Ecto neural progenitor cell (in vitro differentiated cells): ENCODE results near the gene ABCA13.

Experiments used
- DNase-seq: peaks from one replicate; pipeline ENCODE4 v3.0.0-alpha.2; 2018; ENCODE audit warnings: low spot score

ABCA13 gene

DNA sequence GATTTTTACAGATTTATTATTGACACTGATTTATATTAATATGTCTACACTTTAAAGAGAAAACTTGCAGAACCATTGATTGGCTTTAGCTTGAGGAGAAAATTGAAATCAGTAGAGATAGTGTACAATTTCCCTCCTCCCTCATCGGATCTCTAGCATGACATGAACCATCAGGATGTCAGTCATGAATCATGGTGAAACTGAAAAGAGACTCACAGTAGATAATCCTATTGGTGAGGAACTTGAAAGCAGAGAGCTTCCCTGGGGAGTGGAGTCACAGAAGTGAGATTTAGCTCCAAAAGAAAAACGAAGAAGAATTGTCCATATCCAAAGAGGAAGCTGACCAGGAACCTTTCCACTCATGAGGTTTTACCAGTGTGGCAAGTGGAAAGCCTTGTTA, 346.8 kb downstream of the ABCA13 start:
- no peak for DNase-seq

DNA sequence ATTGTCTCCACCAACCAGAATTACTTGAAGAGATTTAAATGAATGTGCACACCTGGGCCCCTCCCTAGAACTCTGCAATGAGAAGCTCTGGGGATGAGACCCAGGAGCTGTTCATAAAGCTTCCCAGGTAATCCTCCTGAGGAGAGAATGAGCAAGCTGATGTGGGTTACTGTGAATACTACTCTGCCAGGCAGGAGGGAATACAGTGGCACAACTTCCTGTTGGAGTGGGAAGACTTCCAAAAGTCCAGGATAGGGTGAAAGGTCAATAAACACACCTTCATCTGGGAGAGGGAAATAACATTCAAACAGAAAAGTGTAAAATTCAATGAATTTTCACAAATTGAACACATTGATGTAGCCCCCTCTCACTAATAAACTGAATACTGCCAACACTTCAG, 351.4 kb downstream of the ABCA13 start:
- DNase-seq = no peak

DNA sequence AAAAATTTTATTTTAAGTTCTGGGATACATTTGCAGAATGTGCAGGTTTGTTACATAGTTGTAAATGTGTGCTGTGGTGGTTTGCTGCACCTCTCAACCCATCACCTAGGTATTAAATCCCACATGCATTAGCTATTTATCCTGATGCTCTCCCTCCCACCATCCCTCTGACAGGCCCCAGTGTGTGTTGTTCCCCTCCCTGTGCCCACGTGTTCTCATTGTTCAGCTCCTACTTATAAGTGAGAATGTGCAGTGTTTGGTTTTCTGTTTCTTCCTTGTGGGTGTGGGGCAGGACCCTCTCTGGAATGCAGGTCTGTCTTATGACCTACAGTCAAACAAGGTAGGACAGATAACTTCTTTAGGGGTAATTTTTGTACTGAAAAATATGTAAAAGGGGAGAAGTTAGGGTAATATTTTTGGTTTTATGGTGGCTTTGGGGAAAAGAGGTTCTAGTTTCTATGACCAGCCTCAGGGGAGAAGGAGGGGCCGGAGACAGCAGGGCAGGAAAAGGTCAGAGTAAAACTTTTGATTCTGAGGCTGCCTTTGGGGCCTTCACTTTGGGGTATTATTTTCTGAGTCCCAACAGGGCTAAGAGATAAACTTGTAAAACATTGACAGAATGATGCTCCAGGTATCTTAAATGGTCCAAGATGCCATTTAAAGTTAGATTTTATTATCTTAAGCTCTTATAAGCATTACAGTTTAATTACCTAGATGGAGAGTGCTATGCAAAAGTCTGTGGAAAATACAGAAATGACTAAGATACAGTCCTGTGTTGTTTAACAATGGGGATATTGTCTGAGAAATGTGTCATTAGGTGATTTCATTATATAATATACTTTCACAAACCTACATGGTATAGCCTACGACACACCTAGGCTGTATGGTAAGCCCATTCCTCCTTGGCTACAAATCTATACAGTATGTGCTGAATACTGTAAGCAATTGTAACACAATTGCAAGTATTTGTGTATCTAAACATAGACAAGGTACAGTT, 354.8 kb downstream of the ABCA13 start:
- no peak for DNase-seq

DNA sequence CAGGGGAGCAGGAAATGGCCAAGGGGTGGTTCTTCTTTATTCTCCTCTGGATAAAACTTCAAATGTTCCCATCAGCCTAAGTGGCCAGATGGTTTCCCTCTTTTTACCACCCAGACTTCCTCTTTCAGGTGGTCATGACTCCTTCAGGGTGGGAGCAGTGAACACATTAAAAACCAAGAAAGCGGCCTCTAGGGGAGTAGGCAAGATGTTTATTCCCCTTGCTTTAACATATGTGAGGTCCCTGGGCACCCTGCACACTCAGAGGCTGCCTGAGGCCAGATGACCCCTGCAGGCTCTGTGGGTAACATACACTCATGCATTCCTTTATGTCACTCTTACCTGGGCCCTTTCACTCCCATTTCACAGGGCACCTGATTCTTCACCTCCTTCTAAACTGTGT, 357.4 kb downstream of the ABCA13 start:
- no peak for DNase-seq

DNA sequence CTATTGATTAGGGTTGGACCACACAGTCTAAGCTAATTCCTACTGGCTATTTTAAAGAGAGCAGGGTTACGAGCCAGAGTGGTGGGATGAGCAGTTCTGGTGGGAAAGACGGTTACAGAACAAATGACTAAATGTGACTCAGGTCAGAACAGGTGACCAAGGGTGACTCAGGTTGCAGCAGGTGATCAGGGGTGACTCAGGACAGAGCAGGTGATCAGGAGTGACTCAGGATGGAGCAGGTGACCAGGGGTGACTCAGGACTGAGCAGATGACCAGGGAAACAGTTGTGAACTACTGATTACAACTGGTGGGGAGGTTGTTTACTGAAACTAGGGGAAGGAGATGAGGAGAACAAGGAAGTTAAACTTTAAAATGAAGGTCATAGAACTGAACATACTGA, 366.3 kb downstream of the ABCA13 start:
- no peak for DNase-seq

DNA sequence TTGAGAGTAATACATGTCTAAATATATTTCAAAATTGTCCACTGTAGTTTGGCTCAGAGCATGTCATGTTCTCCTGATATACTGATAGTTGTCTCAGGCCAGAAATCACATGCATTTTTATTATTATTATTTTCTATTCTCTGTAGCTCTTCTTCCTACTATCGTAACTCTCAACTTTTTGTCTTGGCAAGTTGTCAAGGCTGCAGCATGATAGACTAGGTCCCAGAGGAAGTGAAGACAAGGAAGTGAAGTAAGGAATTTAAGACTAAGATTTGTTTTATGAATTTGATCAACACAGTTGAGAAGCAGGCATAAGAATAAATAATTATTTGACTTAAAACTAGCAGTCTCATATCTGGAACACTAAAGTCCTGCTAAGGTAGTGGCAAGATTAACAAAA, 369.5 kb downstream of the ABCA13 start:
- no peak for DNase-seq

DNA sequence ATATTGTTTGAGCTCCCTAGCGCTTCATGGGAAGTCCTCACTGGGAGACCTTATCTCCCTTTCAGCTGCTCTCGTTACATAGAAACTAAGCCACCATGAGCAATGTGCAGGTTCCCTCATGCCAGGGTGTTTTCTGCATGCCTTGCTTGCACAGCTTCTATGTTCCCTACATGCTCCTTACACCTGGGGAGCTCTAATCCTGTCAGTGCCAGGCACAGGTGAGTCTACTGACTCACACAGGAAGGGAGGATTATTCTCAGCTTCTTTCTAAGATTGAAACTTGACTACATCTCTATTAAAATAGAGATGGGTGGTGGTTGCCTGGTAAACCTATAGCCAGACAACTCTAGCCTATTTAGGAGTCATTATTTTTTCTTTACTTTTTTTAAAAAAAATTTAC, 377.4 kb downstream of the ABCA13 start:
- DNase-seq = no peak

DNA sequence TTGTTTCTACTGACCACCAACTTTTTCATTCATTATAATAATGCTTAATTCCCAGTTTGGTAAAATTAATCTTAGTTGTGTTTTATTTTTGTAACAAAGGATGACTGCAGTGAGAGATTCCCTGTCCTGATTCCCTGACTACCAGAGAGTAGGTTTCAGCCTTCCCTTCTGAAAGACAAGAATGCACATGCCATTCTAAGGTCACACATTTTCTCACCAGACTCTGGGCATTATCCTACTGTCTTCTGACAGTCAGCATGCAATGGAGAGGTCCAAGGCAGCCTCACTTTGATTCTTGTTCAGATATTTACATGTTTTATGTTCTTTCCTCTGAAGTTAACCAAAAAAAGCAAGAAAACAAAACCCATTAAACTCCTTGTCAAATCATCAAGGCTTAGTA, 380.4 kb downstream of the ABCA13 start:
- no peak for DNase-seq

DNA sequence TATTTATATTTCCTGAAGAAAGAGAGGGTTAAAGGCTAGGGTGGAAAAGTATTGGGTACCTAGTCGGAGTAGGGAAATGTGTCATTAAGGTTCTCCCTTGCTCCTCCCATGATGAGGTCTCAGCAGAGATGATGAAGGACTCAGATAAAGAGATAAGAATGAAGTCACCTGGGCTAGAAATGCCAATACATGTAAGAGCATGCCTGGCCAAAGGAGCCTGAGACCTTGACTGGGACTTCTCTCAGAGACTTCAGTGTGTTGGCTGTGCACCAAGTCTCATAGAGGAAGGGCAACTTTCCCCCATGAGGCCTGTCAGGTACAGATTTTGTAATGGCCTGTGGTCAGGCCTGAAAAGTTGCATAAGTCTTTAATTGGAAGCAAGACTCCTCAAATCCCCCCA, 392.1 kb downstream of the ABCA13 start:
- DNase-seq = no peak

DNA sequence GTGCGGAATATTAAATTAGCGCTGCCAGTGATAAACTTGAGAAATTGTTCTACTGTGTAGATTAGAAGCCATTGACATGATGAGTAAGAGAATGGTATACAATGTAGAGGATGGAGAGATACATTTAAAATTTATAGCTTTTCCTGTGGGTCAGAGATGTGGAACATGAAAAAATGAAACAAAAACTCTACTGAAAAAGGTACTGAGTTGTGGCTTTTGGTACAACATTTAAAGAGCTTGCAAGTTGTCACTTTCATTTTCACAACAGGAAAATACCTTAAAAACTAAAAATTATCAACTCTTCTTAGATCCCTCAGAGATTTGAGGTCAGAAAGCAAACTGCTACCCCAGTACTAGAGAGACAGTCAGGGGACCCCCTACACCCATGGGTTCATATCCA, 404.3 kb downstream of the ABCA13 start:
- no peak for DNase-seq

DNA sequence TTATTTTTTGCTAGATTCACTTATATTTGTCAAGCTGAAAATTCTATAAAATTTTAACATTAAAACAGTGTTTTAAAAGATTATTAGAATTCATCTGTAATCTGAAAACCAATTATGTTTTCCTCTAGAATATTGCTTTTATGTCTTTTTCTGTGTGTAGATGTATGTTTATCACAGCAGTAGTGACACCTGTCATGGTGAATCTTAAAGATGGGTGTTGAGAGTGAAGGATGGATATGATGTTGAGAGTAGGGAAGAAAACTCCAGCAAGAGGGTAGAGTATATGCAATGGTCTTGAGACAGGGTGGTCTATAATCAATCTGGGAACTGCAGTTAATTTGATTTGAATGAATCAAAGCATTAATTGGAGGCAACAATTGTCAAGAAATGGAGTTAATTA, 416.2 kb downstream of the ABCA13 start:
- DNase-seq = no peak

DNA sequence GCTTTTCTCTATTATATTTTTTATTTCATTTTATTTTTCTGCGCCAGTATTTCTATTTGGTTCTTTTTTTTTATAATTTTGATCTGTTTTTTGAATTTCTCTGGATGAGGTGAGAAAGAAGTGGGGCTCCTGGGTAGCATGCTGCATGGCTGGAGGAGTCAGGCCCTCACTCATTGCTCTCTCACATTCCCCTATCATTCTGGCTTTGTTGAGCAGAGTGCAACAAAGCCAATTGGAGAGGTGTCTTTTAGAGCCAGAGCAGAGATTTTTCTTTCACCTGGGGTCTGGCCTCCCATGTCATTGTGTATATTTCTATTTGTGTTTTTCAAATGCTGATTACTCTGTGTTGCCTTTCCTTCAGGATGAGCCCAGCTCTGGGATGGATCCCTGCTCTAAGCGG, 423.1 kb downstream of the ABCA13 start:
- DNase-seq = no peak

DNA sequence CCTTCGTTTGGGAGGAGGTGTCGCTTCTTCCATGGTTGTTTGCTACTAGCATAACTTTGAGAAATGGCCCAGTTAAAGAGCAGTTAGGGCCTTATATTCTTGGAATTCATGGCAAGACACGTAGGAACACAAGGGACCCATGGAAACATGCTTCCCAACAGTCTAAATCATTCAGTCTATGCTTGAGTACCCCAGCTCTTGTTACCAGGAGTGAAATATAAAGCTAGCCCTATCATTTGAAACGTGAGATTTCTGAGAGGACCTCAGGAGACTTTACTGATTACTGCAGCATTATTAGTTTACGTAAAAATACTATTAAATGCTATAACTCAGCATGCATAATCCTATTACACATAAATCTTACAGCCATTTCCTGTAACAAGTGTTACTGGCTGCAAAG, 424.5 kb downstream of the ABCA13 start:
- no peak for DNase-seq

DNA sequence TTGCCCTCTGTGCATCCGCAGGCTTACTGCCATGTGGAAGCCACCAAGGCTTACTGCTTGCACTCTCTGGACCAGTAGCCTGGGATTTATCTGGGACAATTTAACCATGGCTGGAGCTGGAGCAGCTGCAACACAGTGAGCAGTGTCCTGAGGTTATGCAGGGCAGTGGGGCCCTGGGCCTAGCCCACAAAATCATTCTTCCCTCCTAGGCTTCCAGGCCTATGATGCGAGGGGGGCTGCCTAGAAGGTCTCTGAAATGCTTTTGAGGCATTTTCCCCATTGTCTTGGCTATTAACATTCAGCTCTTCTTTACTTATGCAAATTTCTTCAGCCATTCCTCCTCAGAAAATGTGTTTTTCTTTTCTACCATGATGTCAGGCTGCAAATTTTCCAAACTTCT, 439.4 kb downstream of the ABCA13 start:
- no peak for DNase-seq

DNA sequence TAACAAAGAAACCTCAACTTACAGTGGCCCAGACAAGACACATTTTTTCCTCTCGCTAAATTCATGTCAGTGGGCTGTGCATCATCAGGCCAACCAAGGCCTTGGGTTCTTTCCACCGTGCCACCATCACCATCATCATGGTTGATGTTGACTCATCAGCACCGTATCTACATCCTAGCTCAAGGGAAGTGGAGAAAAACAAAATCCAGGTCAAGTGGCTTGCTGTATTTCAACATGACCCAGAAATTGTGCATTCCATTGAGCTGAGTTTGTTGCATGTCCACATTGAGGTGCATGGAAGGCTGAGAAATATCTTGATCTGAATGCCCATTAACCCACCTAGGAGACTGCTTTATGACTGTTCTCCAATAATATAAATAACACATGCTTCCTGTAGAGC, 440.7 kb downstream of the ABCA13 start:
- no peak for DNase-seq

DNA sequence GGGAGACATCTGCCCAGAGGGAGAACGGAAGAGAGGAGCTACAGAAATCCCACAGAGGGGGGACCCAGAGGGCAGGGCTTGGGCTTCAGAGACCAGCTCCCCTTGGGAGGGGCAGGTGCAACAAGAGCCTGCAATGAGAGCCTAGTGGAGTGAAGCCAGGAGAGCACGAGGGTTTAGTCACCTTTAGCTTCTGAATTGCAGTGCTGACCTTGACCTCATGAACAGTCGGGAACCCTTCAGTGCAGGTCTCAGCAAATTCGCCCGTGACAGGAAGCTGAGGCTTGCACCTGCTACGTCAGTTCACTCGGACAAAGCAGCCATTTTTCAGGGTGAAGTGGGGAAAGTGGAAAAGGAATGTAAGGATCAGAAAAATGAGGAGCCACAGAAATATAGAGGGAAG, 446.2 kb downstream of the ABCA13 start:
- no peak for DNase-seq

DNA sequence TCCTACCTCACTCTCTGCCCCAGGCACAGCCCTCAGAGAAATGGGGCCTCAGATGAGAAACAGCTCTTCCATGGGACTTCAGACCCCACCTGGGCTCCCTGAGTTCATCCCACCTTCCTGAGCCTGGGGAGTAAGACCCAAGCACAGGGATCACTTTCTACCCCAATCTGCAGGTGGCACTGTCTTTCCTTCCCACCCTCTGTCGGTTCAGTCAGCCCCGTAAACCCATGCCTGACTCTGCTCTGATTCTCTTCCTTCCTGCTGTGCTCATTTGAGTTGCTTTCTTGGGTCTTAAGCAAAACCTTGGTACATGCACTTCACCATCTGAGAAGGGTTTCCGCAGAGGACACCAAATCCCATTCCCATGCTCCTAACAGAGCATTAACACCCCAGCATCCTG, 446.7 kb downstream of the ABCA13 start:
- DNase-seq = no peak

DNA sequence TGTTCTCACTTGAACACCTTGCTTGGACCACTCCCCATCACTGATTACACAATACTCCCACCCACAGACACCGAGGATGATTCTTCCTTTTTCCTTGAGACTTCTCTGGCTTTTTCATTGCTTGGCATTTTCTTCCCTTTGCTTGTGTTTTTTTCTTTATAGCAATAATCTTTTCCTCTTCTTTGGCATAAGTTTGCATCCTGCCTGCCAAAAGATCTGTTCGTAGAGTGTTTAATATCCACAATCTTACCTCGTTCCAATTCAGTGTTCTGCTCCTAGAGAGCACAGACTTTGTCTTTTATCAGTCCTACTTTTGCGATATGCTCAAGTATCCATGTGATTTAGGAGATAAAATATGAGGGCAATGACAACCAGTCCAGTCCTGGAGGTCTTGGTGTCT, 449.8 kb downstream of the ABCA13 start:
- DNase-seq = no peak

DNA sequence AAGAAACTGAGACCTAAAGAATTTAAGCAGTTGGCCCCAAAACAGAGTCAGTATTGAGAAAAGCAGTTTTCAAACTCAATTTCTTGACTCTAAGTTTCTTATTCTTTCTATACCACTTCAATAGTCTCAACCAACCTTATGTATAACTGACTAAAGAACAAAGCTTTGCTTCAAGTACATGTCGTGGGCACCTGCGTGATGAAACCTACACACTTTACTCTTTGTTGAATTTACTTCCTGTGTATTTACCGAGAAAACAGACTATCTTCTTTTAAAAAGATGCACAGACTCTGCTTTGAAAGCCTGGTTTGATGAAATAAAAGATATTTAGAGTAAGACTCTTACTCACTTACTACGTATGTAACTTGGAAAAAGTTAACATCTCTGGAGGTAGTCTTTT, 455.9 kb downstream of the ABCA13 start:
- DNase-seq = no peak

DNA sequence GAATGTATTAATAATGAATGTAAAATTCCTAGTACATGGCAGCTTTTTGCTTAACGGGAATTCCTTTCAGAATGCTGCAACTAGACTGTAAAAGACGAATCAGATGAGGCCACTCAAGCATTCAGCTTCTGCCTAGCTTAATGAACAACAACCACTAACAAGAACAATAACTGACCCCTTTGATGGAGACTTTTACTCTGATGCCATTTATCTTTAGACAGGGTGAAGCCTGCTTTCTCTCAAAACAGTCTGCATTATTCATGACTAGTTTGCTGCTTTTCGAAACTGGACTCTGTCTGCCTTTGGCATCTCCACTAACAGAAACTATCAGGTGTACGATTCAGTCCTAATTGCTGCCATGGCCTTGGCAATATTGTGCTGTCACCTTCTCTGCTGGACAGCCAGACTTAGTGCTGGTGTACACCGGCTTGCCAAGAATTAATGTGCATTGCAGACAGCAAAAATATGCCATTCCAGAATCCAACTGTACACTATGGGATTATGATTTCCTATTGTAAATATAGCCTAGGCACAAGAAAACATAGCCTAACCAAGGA, 457.6 kb downstream of the ABCA13 start:
- DNase-seq = no peak

DNA sequence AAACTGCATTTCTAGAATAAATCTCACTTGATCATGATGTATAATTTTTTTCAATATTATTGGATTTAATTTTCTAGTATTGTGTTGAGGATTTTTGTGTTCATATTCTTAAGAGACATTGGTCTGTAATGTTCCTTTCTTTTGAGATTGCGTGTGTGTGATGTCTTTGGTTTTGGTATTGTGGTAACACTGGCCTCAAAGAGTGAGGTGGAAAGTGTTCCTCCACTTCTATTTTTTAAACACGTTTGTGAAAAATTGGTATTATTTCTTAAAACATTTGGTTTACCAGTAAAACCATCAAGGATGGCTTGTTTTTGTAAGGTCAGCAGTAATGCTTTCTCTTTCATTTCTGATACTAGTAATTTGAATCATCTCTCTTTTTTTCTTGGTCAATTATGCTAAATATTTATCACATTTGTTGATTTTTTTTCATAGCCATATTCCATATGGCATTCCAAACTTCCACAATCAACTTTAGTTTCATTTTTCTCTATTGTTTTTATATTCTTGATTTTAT, 462.9 kb downstream of the ABCA13 start:
- no peak for DNase-seq

DNA sequence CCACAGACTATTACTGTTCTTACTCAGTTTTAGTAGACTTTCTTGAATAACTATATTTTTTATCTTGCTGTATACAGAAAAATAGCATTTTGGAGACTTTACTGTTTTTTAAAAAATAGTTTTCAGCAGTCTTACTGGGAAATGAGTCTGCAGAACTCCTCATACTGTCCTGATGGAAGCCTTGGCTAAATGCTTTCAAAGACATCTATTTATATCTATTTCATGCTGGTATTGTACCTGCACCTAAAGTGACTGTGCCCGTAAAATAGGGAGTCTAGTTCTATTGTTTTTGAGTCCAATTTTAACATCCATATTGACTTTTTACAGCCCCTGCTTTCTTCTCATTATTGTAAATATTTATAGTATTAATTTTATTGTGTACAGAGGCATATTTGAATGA, 464.5 kb downstream of the ABCA13 start:
- DNase-seq = no peak

DNA sequence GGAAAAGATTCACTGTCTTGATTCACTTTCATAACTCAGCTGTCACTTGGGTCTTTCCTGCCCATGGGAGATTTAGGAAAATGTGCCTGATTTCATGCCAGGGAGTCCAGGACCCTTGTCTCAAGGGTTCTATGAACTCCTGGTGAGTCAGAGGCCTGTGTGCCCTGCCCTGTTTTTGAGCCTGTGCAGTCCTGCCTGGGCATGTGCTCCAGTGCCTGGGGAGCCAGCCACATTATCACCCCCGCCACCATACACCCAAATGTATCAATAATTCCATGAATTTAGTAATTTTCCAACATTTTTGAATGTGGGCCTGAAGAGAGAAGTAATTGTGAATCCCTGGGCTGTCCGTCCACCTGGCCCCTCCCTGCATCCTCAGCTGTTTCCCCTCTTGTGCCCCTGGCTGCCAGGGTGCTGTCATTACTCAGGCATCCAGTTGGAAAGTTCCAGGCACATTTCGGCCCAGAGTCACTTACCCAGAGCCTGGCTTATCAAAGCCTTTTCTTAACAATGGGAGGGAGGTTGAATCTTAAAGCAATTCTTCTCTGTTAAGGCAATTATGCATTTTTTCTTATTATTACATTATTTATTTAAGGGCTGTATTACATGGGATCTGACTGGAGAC, 465.2 kb downstream of the ABCA13 start:
- no peak for DNase-seq
